GM19351 (cell line): ENCODE data around the gene REV1.
A peak's percentile ranks its signal among the peaks of the same experiment; 100 is the strongest.
"Not testable (repeated sequence)": the region's sequence is repeated elsewhere in the genome, so short reads cannot be mapped to it uniquely, and the experiment has no call there.

Source experiments
- ATAC-seq: cut with Tn5 transposase; IDR thresholded peaks from one replicate; pipeline ENCODE4 v1.9.1; 2021; ENCODE audit warnings: mild to moderate bottlenecking, moderate library complexity; ENCODE audit not compliant: unreplicated experiment

The REV1 gene

DNA sequence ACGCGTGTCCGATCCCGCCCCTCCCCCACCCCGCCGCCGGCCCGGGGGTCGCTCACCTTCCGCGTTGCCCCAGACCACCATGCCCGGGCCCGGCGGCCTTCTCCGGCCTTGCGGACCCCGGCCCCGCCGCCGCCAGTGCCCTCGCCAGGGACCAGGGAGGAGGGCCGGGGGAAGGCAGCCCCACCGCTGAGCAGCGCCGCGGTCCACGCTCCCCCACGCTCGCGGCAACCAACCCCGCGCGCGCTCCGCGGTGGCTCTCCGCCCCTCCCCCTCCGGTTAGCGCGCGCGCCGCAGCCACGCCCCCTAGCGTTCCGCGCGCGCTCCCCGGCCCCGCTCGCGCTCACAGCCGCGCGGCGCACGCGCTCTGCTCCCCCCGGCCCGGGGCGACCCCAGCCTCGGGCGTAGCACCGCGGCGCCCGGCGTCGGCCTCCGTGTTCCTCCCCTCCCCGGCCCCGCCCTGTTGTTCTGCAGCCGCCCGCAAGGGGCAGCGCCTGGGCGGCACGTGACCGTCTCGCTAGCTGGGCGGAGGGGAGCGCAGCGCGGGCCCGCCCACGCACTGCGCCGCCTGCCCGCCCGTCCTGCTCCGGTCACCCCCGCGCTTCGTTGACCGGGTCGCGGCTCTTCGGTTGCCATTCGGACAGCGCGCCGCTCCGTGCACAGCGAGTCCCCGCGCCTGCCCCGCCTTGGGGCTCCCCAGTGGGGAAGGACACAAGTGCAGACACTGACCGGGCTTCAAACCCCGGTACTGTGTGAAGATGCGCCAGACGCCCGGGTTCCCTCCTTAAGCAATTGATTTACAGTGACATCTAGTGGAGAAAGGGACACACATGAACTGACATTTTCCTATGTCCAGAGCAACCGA lies at the start of gene REV1:
REV1 (minus strand) TSS at position 257 of the 862 bp plus-strand sequence. CDS start 25,042 bp downstream, outside the sequence.
- peak; percentile 72 for ATAC-seq

DNA sequence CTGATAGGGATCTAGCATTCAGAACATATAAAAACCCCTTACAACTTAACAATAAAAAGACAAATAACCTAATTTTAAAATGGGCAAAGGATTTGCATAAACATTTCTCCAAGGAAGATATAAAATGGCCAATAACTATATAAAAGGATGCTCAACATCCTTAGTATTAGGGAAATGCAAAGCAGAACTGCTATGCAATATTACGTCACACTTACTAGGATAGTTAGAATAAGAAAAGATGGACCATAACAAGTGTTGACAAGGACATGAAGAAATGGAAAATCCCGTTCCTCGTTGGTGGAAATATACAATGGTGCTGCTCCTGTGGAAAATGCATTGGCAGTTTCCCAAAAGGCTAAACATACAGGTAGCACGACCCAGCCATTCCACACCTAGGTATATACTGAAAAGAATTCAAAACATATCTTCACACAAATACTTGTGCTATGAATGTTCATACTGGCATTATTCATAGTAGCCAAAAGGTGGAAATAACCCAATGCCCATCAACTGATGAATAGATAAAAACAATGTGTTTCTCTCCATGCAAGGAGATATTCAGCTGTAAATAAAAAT lies 48.2 kb upstream of the REV1 start:
- no peak for ATAC-seq

GRCh38 chr2:99524056-99524455 lies 34.2 kb upstream of the REV1 start:
- ATAC-seq, result no peak

DNA sequence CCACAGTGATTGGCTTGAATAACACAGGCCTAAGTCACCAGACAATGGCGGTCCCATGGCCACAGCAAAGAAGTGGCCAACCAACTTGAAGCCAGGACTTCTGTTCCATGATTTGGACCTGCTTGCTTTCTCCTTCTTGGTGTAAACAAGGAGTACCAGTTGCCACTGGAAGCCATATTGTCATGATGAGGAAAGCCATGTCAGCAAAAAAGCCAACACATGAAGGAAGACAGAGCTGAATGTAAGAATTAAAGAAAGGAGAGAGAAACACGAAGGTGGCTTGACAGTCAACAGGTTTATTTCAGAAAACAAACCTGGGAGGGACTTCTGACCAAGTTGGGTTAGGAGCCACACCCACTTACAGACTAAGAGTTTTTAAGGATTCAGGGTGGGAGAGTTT lies 32.3 kb upstream of the REV1 start:
- no peak for ATAC-seq

DNA sequence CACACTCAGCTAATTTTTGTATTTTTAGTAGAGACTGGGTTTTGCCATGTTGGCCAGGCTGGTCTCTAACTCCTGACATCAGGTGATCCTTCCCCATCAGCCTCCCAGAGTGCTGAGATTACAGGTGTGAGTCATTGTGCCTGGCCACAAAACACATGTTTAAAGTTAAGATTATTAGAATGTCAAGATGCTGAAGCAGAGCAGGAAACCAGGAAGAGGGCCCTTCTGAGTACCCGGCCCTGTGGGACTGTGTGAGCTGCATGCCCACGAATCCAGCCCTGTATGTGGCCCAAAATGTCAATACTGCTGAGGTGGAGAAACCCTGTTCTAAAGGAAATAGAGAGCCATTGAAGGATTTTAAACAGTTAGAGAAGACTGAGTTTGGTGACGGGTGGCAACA lies 31.0 kb upstream of the REV1 start:
- no peak for ATAC-seq

DNA sequence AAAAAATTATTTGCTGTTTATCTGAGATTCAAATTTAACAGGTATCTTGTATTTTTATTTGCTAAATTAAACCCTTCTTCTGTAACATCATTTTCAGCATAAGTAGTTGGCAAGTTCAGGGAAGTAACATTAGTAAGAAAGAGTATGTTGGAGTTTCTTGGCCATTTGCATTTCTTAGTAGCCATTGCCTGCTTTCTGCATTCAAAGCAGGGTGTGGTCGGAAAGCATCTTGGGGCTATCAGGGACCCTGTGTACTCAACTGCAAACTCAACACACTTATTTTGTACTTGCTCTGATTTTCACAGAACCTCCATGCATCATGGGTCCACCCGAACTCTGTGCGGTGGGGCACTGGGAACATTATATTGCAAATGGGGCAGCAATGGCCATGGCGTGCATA lies 30.4 kb upstream of the REV1 start:
- ATAC-seq, result no peak

- no peak for ATAC-seq
Observed at GRCh38 chr2:99514357-99514756, 24.5 kb upstream of the REV1 start.

DNA sequence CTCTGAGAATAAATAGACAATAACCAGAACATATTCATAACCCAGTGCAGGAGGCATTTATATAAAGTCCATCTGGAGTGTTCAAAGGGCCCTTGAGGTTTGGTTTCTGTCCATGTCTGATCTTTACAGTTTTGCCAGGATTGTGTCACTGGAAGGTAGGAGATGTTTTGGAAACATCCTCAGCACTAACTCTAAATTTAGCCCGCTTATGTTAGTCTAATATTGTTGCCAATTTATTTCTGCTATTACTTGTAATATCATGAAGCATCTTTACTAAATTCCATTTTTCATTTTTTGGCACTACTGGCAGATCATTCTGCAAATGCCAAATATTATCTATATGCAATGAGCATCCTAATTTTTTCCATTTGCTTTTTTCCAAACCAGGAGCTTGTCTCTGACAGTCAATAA lies 22.4 kb upstream of the REV1 start:
- no peak for ATAC-seq

DNA sequence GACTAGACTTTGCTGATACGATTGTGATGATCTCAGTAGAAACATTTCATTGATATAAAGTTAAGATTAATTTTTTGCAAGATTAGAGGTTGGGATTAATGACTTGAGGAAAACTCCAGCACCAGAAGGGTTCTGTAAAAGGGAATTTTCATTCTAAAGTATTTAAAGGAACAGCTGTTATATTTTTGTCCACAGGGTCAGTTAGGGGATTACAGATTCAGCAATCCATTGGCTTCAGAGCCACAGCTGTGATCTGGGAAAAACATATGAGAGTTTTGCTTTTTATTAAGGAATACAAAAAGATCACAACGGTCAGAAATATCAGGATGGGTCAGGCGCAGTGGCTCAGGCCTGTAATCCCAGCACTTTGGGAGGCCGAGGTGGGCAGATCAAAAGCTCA lies 19.6 kb upstream of the REV1 start:
- ATAC-seq, result no peak

DNA sequence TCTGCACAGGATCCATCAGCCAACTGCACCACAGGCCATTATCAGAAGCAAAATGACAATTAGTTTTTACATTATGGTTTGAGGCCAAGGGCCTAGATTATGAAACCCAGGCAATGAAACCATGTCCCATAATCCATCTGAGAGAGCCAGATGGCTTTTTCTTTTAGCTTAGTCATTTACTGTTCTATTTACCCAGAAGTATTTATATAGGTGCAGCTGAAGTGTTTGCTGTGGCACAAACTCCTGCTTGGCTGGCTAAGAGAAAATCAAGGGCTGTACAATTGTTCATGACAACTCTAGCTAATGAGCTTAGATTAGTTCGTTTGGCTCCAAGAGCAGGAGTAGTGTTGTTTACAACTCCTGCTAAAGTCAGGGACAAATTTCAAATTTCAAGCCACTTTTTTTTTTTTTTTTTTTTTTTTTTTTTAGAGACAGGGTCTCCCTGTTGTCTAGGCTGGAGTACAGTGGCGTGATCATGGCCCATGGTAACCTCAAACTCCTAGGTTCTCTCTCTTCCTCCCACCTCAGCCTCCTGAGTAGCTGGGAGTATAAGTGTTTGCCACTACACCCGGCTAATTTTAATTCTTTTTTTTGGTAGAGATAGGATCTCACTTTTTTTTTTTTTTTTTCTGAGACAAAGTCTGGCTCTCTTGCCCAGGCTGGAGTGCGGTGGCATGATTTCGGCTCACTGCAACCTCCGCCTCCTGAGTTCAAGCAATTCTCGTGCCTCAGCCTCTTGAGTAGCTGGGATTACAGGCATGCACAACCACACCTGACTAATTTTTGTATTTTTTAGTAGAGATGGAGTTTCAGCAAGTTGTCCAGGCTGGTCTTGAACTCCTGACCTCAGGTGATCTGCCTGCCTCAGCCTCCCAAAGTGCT lies 18.4 kb upstream of the REV1 start:
- ATAC-seq, result no peak

DNA sequence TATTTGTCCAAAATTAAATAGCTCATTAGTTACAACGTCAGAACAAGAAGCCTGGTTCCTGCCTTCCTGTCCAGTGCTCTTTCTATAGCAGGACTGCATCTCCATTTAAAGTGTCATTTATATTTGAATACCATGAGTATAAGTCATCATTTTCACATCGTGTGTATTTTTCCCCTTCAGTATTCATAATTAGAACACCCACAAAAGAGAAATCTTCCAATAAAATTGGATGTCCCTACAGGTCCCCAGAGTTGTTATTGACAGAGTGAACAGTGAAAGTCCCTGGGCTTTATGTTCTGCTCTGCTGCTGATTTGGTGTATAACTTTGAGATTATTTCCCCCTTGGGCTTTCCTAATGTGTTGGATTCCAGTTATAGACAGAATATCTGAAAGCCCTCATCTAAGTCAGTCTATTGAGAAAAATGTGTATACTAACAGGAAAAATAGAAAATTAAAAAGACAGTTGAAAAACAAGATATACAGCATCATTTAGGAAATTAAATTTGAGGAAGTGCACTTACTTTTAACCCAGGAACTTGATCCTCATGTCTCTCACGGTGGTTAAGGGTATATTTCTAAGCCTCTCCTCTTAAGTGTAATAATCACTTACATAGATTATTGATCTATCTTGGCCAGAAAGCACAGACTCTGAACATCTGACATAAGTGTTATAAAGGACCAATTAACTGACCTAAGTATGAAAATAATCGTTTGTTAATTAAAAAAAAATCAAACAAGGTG lies 15.2 kb upstream of the REV1 start:
- ATAC-seq, result no peak

- ATAC-seq, result not testable (repeated sequence)
Observed at GRCh38 chr2:99503662-99504416, 14.0 kb upstream of the REV1 start.

DNA sequence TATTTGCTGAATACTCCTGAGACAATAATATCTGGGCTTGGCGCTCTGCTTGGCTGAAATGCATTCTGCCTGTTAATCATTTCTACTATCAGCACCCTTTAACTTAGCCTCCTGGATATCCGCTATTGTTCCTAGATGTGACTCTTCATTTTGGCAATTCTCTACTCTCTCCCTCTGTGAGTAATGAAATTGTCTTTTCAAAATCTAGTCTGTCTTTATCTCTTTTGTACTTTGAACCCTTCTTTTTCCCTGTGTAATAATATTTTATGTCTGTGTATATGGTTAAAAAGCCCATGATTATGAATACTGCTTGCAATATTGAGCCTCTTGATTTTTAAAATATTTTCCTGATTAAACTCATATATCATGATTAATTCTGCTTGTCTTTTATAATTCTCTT lies 6.2 kb upstream of the REV1 start:
- ATAC-seq, result no peak

- ATAC-seq, result no peak
Observed at GRCh38 chr2:99495115-99495860, 5.5 kb upstream of the REV1 start.

GRCh38 chr2:99492721-99493120 lies 2.9 kb upstream of the REV1 start:
- ATAC-seq, result no peak

DNA sequence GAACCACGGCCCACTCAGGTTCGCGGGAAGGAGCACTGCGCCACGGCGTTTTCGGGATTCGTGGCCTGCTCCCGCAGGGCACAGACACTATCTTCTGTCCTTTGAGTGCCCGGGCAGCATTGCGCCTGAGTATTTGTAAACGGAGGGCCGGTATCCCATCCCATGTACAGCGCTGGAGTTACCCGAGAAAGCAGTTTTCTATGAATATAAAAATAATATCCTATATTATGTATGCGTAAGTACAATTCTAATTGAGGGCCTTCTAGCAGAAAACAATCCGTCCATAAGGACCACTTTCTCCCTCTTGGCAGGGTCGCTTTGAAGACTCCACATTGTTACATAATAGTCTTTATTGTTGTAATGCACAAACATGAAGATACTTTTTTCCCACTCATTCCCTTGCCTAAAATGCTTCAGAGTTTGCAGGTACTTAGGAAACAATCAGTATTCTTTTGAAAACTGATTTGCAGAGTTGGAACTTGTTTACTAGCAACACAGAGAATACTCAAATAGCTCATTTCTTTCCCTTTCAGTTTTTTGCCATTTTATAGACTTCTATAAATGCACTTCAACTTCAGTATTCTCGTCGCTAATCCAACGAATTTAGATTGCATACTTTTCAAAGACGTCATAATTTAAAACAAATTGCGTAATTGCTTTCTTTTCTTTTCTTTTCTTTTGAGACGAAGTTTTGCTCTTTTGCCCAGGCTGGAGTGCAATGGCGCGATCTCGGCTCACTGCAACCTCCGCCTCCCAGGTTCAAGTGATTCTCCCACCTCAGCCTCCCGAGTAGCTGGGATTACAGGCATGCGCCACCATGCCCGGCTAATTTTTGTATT lies 1.0 kb upstream of the REV1 start:
- ATAC-seq, result peak; percentile 0

DNA sequence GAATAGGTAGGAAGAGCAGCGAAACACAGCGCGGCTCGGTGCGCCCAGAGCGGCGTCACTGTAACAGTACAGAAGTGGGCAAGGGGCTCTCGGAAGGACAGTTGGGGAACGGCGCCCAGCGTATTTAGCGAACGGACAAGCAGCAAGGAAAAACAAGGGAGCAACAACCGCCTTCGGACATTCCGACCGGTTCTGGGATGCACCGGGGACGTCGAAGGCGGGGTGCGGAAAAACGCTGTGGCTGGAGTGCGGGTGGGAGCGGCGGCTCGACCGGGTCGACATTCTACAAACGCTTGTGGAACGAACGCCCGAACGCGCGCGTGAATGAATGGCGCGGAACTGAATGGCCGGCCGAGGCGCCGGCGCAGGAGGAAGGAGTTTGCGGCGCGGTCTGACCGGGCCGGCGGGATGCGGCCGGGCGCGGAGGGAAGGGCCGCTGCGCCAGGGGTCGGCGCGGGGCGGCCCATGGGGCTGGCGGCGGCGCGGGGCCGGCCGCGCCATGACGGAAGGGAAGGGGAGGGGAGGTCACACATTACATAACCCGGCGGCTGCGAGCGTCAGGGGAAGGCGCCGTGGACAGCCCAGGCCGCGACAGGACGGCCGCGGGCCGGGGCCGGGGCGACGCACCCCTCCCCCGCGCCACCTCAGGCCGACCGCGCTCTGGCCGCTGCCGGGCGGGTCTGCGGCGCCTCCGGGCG lies 605 bp downstream of the REV1 start:
- peak; percentile 35 for ATAC-seq

DNA sequence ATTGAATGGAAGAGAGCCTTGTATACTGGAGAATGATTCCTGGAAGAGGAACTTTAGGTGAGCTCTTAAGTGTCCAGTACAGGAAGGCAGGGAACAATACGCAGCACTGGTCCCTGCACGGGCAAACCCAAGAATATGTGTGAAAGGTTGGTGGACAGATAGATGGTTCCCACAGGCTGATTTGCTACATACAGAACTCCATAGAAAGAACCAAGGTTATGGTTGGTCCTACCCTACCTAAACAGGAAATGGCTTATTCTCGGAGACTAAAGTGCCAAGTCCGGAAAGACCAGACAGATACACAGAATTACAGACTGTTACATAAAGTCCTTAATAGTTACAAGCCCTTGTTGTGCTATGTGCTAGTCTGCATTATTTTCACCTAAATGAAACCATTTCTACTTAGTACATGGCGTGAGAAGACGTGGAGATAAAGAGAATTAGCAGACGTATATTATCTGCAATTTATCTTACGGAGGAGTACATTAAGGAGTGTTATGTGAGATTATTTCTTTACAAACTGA lies 1.2 kb downstream of the REV1 start:
- ATAC-seq, result no peak
